ENCODE data around the gene AAMP. TPM values are rescaled to one million over a fixed set of nuclear protein-coding genes. Genes with fewer than 3 reads are reported as not detected.
"Not testable (repeated sequence)": the region's sequence is repeated elsewhere in the genome, so short reads cannot be mapped to it uniquely, and the experiment has no call there.

Gene AAMP
- total RNA-seq, 1 donor = 104 TPM

DNA sequence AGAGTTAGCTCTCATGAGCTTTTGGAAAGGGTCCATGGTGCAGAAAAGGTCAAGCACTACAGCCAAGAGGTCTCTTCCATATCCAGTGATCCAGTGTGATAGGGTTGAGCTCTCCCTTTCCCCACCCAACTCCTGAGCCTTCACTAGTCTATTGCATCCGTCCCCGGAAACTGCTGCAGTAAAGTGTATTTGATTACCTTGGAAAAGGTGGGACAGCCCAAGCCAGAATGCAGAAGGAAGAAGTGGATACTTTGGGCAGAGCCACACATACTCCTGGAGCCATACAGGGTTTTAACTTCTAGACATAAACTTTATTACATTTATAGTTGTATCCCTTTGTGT, 3.9 kb upstream of the AAMP start:
- TF ChIP-seq, protein P1, sequence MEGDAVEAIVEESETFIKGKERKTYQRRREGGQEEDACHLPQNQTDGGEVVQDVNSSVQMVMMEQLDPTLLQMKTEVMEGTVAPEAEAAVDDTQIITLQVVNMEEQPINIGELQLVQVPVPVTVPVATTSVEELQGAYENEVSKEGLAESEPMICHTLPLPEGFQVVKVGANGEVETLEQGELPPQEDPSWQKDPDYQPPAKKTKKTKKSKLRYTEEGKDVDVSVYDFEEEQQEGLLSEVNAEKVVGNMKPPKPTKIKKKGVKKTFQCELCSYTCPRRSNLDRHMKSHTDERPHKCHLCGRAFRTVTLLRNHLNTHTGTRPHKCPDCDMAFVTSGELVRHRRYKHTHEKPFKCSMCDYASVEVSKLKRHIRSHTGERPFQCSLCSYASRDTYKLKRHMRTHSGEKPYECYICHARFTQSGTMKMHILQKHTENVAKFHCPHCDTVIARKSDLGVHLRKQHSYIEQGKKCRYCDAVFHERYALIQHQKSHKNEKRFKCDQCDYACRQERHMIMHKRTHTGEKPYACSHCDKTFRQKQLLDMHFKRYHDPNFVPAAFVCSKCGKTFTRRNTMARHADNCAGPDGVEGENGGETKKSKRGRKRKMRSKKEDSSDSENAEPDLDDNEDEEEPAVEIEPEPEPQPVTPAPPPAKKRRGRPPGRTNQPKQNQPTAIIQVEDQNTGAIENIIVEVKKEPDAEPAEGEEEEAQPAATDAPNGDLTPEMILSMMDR (IDR thresholded peaks at IDR 0.05; ENCODE audit: insufficient read depth, low read depth, low read length) = no peak
- H3K4me3 ChIP-seq (ENCODE audit: low read depth, low read length) = no peak overlapping the region
- DNase-seq (ENCODE audit: low read depth) = no peak

DNA sequence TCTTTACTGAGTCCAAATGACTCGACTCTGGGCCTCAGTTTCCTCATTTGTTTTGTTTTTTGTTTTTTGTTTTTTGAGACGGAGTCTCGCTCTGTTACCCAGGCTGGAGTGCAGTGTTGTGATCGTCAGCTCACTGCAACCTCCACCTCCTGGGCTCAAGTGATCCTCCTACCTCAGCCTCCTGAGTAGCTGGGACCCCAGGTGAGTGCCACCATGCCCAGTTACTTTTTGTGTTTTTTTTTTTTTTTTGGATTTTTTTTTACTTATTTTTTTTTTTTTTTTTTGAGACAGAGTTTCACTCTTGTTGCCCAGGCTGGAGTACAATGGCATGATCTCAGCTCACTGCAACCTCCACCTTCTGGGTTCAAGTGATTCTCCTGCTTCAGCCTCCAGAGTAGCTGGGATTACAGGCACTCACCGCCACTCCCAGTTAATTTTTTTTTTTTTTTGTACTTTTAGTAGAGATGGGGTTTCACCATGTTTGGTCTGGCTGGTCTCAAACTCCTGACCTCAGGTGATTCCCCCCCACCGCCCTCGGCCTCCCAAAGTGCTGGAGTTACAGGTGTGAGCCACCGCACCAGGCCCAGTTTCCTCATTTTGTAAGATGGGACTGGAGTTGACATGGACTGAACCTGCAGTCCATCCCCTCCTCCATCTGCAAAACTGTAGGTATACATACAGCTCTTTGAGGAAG, 3.4 kb upstream of the AAMP start:
- not testable (repeated sequence) for H3K4me3 ChIP-seq (ENCODE audit: low read depth, low read length); DNase-seq (ENCODE audit: low read depth)

DNA sequence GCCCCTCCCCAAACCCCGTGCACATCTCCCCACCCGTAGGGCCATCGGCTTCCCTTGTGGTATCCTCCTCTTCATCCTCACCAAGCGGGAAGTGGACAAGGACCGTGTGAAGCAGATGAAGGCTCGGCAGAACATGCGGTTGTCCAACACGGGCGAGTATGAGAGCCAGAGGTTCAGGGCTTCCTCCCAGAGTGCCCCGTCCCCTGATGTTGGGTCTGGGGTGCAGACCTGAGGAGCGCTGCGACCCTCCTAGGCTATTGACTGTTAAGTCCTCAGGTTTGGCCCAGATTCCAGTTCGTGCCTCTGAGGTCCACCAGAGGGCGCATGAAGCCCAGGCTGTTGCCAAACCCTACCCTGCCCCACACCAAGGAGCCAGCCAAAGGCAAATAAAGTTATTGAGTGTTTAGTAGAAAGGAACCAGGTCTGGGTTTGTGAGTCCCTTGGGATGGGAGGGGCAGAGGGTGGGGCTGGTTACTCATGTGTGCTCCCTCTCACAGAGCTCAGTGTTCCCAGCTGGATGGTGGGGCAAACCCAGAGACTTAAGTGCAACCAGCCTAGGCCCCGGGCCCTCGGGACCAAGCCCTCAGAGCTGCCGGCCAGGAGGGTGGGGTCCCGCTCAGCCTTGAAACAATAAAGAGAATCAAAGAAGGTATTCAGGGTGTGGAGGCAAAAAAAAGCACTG, 2.7 kb upstream of the AAMP start:
- TF ChIP-seq, protein P1 (IDR thresholded peaks at IDR 0.05; ENCODE audit: insufficient read depth, low read depth, low read length) = peak; percentile 92
- H3K4me3 ChIP-seq (ENCODE audit: low read depth, low read length) = no peak overlapping the region
- peak; percentile 97 for DNase-seq (ENCODE audit: low read depth)

DNA sequence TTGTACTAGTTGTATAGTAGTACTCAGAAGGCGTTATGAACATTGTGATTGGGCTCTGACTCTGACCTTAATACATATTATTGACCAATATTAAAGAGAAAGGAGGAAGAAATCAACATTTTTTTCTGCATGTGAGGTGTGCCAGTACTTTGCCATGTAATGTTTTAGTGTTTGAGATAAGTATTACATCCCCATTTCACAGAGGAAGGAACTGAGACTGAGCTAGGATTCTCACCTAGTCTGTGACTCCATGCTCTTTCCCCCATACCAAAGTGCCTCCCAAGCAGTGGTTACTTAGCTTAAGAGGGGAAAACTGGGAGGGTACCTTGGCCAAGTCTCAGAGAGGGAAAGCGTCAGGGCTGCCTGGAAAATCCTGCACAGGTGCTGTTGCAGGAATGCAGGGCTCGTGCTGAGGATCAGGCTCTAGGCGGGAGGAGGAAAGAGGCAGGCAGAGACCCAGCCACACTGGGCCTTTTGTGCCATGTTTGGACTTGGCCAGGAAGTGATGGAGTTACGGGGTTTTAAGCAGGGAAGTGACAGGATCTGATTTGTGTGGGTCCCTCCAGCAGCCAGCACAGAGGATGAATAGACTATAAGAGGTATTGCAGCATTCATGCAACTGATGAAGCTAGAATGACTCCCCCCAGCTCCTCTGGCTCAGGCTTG, 2.1 kb upstream of the AAMP start:
- TF ChIP-seq, protein P1 (IDR thresholded peaks at IDR 0.05; ENCODE audit: insufficient read depth, low read depth, low read length) = no peak
- no peak for DNase-seq (ENCODE audit: low read depth)
- H3K4me3 ChIP-seq (ENCODE audit: low read depth, low read length) = peak overlapping the region; percentile 68

DNA sequence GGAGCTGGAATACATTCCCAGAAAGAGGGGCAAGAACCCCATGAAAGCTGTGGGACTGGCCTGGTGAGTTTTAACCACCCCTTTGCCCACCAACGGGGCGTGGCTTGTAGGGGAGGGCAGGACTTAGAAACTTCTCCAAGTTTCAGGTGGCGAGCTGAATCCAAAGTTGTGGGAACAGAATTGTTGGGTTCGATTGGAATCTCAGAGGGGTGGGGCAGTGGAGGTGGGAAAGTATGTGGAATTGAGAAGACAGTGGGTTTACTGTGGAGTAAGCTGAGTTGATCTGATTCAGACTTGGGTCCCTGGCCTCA, 1.5 kb upstream of the AAMP start:
- no peak for DNase-seq (ENCODE audit: low read depth)
- peak overlapping the region; percentile 68 for H3K4me3 ChIP-seq (ENCODE audit: low read depth, low read length)
- TF ChIP-seq, protein P1 (IDR thresholded peaks at IDR 0.05; ENCODE audit: insufficient read depth, low read depth, low read length) = no peak

DNA sequence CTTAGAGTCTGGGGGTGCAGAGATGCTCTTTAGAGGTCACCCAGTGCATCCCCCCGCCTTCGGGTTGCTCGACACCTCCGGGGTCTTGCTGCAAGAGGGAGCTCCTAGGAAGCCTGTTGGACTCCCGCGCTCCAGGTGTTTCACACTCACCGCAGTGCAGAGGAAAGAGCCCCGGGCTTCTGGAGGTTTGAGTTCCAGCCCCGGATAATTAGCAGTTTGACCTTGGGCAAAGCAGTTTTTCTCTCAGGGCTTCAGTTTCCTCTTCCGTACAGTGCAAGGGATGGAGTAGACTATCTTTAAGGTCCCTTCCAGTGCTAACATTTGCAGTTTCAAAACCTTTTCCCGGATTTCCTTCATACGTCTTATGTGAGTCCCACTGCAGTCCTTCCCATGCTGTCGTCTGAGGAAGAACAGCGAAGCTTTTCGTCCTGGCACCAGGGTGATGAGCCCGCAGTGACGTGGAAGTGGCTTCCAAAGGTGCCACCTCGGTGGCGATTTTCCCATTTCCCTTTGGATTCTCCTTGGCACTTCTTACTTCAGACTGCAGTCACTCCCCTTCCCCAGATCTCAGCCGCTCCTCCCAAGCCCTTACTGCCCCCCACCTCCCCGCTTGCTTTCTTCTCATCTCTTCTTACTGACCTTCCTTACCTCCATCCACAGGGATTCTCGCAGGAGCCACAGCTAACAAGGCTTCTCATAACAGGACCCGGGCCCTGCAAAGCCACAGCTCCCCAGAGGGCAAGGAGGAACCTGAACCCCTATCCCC, 967 bp upstream of the AAMP start:
- DNase-seq (ENCODE audit: low read depth) = peak; percentile 25
- peak overlapping the region; percentile 68 for H3K4me3 ChIP-seq (ENCODE audit: low read depth, low read length)
- TF ChIP-seq, protein P1 (IDR thresholded peaks at IDR 0.05; ENCODE audit: insufficient read depth, low read depth, low read length) = no peak

DNA sequence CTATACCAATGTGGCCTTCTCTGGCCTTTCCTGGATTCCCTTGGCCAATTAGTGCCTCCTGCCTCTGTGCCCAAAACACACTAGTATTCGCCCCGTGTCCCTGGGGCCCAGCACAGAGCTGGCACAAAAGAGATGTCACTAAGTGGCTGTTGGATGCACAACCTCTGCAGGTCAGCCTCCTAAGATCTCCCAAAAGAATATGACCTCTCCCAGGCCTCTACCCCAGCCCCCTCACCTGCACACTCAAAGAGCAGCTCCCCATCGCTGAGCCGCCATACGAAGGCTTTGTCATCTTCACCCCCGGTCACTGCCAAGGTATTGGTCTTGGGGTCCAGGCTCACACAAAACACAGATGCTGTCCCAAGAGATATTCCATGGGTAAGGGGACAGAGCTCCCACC, 2.7 kb downstream of the AAMP start:
- TF ChIP-seq, protein P1 (IDR thresholded peaks at IDR 0.05; ENCODE audit: insufficient read depth, low read depth, low read length) = no peak
- DNase-seq (ENCODE audit: low read depth) = no peak
- H3K4me3 ChIP-seq (ENCODE audit: low read depth, low read length) = no peak overlapping the region
